Hepatocyte (in vitro differentiated cells): ENCODE measurements around the gene GABBR2. TPM values are rescaled to one million over a fixed set of nuclear protein-coding genes. Genes with fewer than 3 reads are reported as not detected.

ENCODE experiments used
- DNase-seq: peaks from one replicate; pipeline ENCODE4 v3.0.0-alpha.2; 2016; ENCODE audit warnings: low spot score
- H2AFZ ChIP-seq: fragments of 200-600 bp; sonication (generic); 2 replicates; pipeline ENCODE4 v1.6.0; 2016; ENCODE audit warnings: antibody characterized with exemption, mild to moderate bottlenecking
- H3K27ac ChIP-seq: fragments of 200-600 bp; sonication (generic); 2 replicates; pipeline ENCODE4 v1.5.1; 2016; ENCODE audit warnings: mild to moderate bottlenecking
- H3K27me3 ChIP-seq: fragments of 200-600 bp; sonication (generic); 2 replicates; pipeline ENCODE4 v1.6.1; 2016
- H3K36me3 ChIP-seq: fragments of 200-600 bp; sonication (generic); replicated peaks from 2 replicates; pipeline ENCODE4 v1.5.1; 2016; ENCODE audit warnings: low read depth; ENCODE audit not compliant: insufficient read depth
- H3K4me1 ChIP-seq: fragments of 200-600 bp; sonication (generic); 2 replicates; pipeline ENCODE4 v1.5.1; 2016; ENCODE audit warnings: mild to moderate bottlenecking, moderate library complexity; ENCODE audit not compliant: insufficient read depth
- H3K4me2 ChIP-seq: fragments of 200-600 bp; sonication (generic); 2 replicates; pipeline ENCODE4 v1.6.0; 2016
- H3K4me3 ChIP-seq: fragments of 200-600 bp; sonication (generic); 2 replicates; pipeline ENCODE4 v1.5.1; 2016; ENCODE audit warnings: mild to moderate bottlenecking
- H3K79me2 ChIP-seq: fragments of 200-600 bp; sonication (generic); 2 replicates; pipeline ENCODE4 v1.6.0; 2017; ENCODE audit warnings: mild to moderate bottlenecking
- H3K9me2 ChIP-seq: fragments of 200-600 bp; sonication (generic); replicated peaks from 2 replicates; pipeline ENCODE4 v1.6.0; 2017; ENCODE audit warnings: mild to moderate bottlenecking; ENCODE audit not compliant: insufficient read depth
- H3K9me3 ChIP-seq: fragments of 200-600 bp; sonication (generic); 2 replicates; pipeline ENCODE4 v1.5.1; 2016; ENCODE audit warnings: low read depth, mild to moderate bottlenecking
- H4K20me1 ChIP-seq: fragments of 200-600 bp; sonication (generic); 2 replicates; pipeline ENCODE4 v1.6.0; 2016; ENCODE audit warnings: mild to moderate bottlenecking; ENCODE audit not compliant: insufficient read depth, poor library complexity, severe bottlenecking
- CTCF ChIP-seq: fragments of 200-600 bp; sonication (generic); IDR thresholded peaks from 2 replicates; pipeline ENCODE4 v1.5.1; 2016; ENCODE audit warnings: antibody characterized with exemption, mild to moderate bottlenecking; ENCODE audit not compliant: poor library complexity
- EZH2 ChIP-seq: fragments of 200-600 bp; sonication (generic); IDR thresholded peaks from 2 replicates; pipeline ENCODE4 v1.6.1; 2016; ENCODE audit warnings: antibody characterized with exemption, mild to moderate bottlenecking, borderline replicate concordance
- EZH2phosphoT487 ChIP-seq: fragments of 200-600 bp; sonication (generic); IDR thresholded peaks from one replicate; pipeline ENCODE4 v1.6.1; 2018; ENCODE audit warnings: antibody characterized with exemption, mild to moderate bottlenecking, low read depth, moderate library complexity; ENCODE audit not compliant: unreplicated experiment, severe bottlenecking
- WGBS: methylation state at CpG from one replicate; pipeline ENCODE4 v1.1.6; 2016; ENCODE audit warnings: low lambda C conversion rate; ENCODE audit errors: missing lambda C conversion rate; 5-methylcytosine and 5-hydroxymethylcytosine counted together
- polyA plus RNA-seq: library from polyadenylated mRNA; unstranded; fragments of >200 nt; fragmentation: Nextera tagmentation; extraction: Ambion mirVana; gene quantifications from 2 replicates; pipeline ENCODE4 v1.2.1, GENCODE V29; 2016
- total RNA-seq: library from RNA; depleted of rRNA; stranded (reverse); fragments of >200 nt; gene quantifications from 2 replicates; pipeline ENCODE4 v1.2.3, GENCODE V29; 2014

Gene GABBR2
- total and polyA plus RNA-seq, 2 experiments from 2014 or later = 0.20 to 0.28 TPM

DNA sequence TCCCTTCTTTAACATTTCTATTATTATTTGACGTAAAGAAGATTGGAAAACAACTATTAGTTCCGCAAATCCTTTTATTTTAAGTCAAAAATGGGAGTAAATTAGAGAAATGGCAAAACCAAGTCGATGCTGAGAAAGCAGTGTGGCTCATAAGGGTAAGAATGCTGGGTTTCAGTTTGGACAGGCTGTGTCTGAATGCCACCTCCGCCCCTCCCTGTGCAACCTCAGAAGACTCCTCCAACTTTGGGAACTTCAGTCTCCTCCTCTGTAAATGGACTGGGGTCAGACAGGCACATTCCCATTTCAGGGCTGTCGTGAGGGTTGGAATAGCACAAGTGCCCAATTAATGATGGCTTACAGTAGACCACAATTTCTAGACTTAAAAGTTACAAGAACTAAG, 154.0 kb downstream of the GABBR2 start:
- H3K4me2 ChIP-seq = no peak overlapping the region
- H3K4me3 ChIP-seq = no peak overlapping the region
- no peaks in the 10 kb centered on the region for H3K9me2 ChIP-seq
- H3K36me3 ChIP-seq = no peaks in the 10 kb centered on the region
- H2AFZ ChIP-seq = no peak overlapping the region
- TF ChIP-seq EZH2 (no peak), EZH2phosphoT487 (no peak)
- H3K4me1 ChIP-seq = no peaks in the 10 kb centered on the region
- DNase-seq = no peak
- WGBS = 92% methylated on average over 5 of the region's 5 CpGs
- H4K20me1 ChIP-seq = no peaks in the 10 kb centered on the region
- no peak overlapping the region for H3K27ac ChIP-seq
- H3K27me3 ChIP-seq = no peaks in the 10 kb centered on the region
- no peaks in the 10 kb centered on the region for H3K9me3 ChIP-seq
- no peaks in the 10 kb centered on the region for H3K79me2 ChIP-seq

GRCh38 chr9:98552331-98552730, 156.4 kb downstream of the GABBR2 start:
- Histone ChIP-seq H3K36me3 (no peaks in the 10 kb centered on the region), H3K9me2 (no peaks in the 10 kb centered on the region), H3K4me1 (no peaks in the 10 kb centered on the region), H3K27me3 (no peaks in the 10 kb centered on the region), H2AFZ (no peak overlapping the region), H3K27ac (no peak overlapping the region), H3K79me2 (no peaks in the 10 kb centered on the region), H3K9me3 (no peaks in the 10 kb centered on the region), H3K4me3 (no peak overlapping the region), H3K4me2 (no peak overlapping the region), H4K20me1 (no peaks in the 10 kb centered on the region)
- TF ChIP-seq CTCF (no peak), EZH2phosphoT487 (no peak), EZH2 (no peak)
- 81% methylated on average over 8 of the region's 8 CpGs for WGBS
- no peak for DNase-seq

GRCh38 chr9:98551511-98552286, 157.0 kb downstream of the GABBR2 start:
- 77% methylated on average over 11 of the region's 11 CpGs for WGBS
- Histone ChIP-seq H3K4me2 (no peak overlapping the region), H3K4me1 (no peaks in the 10 kb centered on the region)

More at GRCh38 chr9:98551511-98552286, 157.0 kb downstream of the GABBR2 start:
- no peaks in the 10 kb centered on the region for H3K36me3 ChIP-seq
- no peak overlapping the region for H3K4me3 ChIP-seq
- H3K27me3 ChIP-seq = no peaks in the 10 kb centered on the region
- no peaks in the 10 kb centered on the region for H3K9me2 ChIP-seq
- H3K79me2 ChIP-seq = no peaks in the 10 kb centered on the region
- H2AFZ ChIP-seq = no peak overlapping the region
- H4K20me1 ChIP-seq = no peaks in the 10 kb centered on the region
- peak; percentile 22 for DNase-seq
- H3K27ac ChIP-seq = no peak overlapping the region
- TF ChIP-seq EZH2 (no peak), CTCF (no peak), EZH2phosphoT487 (no peak)
- H3K9me3 ChIP-seq = no peaks in the 10 kb centered on the region
